CD4-positive, alpha-beta T cell treated with Interferon gamma for 1 hour (primary cell): ENCODE results near the gene MRPS22.
A peak's percentile ranks its signal among the peaks of the same experiment; 100 is the strongest.

Source experiments
- DNase-seq: peaks from one replicate; pipeline ENCODE4 v3.0.0-alpha.2; 2020

The MRPS22 gene

GRCh38 chr3:139343895-139344856 is at the start of gene MRPS22:
Gene MRPS22 (plus strand): TSS chr3:139344020. CDS start chr3:139344027, 7 bp downstream.
- DNase-seq, result peak; percentile 83

DNA sequence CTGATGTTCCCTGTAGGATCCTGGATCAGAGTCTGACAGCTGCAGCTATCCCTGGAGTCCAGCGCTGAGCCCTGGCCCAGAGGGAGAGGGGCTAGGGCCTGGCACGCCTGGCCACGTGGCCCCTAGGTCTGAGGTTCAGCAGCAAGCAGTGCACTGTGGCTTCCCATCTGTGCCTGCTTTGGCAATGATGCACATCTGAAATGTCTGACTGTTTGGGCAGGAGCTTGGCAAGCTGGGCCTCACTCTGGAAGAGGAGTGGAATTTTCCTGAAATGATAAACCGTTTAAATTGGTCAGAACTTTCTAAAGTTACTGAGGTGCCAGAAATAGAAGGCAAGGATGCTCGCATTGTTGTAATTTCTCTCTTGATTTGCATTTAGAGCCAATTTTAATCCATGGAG is 48.8 kb upstream of the MRPS22 start:
- DNase-seq, result no peak

DNA sequence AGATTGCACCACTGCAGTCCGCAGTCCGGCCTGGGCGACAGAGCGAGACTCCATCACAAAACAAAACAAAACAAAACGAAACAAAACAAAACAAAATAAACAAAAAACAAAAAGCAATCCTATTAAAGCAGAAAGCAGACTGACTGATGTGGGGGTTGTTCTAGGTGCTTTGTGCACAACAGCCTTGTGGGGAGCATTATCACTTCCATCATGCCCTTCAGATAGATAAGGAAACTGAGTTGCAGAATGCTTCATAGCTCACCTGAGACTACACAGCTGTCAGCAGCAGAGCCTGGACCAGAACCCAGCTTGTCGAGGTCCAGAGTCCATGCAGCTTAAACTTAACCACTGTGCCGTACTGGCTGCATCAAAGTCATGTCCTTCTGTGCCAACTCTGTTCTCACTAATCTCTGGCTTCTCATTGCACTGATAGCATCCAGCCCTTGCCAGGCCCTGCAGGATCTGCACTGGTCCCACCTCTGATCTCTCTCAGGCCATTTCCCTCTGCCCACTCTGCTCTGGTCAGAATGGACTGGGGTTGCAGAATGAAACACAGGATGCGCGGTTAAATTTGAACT is 47.6 kb upstream of the MRPS22 start:
- no peak for DNase-seq

- no peak for DNase-seq
Observed at GRCh38 chr3:139297588-139298311, 46.1 kb upstream of the MRPS22 start.

- no peak for DNase-seq
Observed at GRCh38 chr3:139299261-139300132, 44.3 kb upstream of the MRPS22 start.

DNA sequence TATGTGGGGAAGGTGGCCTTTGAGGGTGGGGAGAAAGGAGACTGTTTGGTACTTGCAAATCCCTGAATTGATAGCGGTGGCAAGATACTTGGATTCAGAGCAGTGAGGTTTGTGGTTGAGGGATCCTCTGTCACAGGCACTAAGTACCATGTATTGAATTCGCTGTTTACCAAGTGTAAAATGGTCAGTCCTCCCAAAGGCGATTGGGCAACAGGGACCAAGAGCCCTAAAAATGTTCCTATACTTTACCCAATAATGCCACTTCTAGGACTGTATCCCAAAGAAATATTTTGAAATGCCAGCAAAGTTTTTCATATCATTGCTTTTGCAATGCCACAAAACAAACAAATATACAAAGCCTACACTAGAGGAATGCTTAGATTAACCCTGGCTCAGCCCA is 43.4 kb upstream of the MRPS22 start:
- DNase-seq, result no peak

- DNase-seq, result no peak
Observed at GRCh38 chr3:139301183-139301582, 42.6 kb upstream of the MRPS22 start.

- DNase-seq, result no peak
Observed at GRCh38 chr3:139301654-139302053, 42.2 kb upstream of the MRPS22 start.

DNA sequence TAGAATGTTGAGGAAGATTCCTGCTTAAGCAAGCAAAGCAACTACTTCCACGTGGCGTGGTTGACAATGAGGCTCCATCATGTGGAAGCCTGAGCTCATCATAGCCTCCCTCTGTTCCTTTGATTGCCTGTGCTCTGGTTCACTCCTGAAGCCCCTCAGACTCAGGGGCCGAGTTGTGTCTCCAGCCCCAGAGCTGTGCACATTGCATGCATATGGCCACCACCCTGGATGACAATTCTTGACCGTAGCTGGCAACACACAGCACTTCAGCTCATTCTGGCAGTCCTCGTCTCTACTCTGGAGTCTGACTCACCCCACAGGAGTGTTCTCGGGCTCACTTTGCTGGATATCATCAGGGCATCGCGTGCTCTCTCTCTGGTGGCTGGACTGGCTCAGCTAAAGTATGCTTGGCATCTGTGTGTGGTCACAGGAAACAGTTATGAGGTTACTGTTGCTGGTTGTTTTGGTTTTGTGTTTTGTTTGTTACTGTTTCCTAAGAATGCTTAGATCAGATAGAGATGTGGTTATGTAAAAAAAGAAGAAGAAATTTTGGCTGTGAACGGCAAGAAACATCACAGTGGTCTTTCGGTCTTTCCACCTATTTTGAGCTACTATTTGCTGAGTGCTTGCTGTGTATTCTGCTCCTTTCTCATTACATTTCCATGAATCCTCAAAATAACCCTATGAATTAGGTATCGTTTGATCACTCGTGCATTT is 41.6 kb upstream of the MRPS22 start:
- no peak for DNase-seq

GRCh38 chr3:139302801-139303113 is 41.1 kb upstream of the MRPS22 start:
- DNase-seq, result no peak

- DNase-seq, result no peak
Observed at GRCh38 chr3:139303216-139303615, 40.6 kb upstream of the MRPS22 start.

GRCh38 chr3:139304383-139304782 is 39.4 kb upstream of the MRPS22 start:
- no peak for DNase-seq

DNA sequence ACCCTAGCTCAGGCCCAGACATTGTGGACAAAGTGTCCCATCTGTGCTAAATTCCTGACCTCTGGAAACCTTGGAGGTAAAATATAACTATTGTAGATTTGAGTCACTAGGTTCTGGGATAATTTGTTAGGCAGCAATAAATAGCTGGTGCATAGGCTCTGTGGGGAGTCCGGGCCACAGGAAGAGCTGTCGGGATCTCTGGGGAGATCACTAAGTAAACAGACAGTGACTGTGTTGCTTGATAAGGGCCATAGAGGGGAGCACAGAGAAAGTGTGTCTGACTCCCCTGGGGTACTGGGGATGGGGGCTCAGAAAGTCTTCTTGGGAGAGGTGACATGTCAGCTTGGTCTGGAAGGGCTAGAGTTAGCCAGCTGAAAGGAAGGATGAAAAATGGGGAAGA is 37.7 kb upstream of the MRPS22 start:
- DNase-seq, result no peak

DNA sequence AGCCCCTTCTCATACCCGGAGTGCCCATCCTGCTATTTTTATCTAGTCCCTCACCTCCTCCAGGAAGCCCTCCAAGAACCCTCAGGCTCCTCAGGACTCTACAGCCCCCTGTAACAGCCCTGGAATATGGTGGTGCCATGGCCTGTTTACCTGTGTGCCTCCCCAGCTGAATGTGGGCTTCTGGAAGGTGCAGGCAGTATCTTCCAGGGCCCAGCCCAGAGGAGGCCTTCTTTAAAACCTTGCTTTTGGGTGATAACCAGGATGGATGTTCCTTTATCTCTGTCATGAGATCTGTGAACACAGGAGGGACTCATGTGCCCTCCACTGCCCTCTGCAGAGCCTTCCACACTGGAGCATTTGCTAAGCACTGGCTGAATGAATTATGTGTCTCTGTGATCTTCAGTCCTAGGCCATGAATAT is 36.7 kb upstream of the MRPS22 start:
- no peak for DNase-seq

DNA sequence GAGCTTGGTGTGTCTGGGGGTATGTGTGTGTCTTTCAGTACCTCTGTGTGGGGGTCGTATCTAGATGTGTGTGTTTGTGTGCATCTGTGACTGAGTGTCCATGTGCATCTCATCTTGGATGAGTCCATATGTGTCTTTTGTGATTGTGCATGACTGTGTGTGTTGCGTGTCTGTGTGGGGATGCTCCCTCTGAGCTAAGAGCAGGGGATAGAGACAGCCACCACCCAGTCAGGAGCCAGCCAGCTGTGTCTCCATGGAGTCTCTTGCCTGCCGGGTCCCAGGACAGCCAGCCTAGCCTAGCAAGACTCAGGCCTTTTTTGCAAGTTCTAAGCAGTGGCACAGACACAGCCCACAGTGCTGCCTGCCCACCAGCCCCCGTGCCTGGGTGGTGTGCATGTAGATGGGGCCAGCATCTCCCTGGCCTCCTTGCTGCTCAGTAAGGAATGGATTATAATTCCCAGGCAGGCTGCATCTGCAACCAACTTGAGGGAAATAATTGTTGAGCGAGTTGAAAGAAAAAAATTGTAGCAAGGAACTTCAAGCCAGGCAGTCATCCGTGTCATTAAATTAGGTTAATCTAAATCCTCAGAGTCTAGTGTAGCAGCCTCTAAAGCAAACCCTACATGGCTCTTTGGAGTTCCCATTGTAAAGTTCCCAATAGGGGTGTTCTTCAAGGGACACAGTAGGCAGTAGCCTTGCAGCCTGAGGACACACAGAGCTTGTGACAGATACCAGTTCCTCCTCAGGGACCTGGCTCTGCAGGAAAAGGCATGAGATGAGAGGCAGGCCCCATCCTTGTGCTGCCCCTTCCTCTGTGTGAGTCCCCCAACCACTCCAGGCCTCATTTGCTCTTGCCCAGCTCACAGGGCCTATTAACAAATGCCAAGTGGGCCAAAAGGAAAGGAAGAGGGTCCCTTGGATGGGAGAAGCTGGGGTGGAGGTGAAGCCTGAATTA is 35.9 kb upstream of the MRPS22 start:
- DNase-seq, result no peak

DNA sequence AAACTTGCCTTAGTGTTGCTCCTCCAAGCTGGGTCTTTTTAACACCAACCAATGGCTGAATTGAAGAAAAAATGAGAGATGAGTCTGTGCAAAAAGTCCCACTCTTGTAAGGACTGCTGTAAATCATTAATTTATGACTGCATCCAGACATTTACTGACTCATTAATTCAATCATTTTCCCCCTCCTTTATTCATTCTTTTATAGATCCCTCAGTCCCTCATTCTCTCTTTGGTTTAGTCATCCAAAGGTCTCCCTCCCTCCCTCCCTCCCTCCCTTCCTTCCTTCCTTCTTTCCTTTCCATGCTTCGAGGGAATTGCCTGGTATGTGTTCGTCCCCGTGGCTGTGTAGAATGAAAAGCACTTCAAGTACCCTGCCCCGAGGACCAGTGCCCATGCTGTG is 35.3 kb upstream of the MRPS22 start:
- DNase-seq, result no peak

DNA sequence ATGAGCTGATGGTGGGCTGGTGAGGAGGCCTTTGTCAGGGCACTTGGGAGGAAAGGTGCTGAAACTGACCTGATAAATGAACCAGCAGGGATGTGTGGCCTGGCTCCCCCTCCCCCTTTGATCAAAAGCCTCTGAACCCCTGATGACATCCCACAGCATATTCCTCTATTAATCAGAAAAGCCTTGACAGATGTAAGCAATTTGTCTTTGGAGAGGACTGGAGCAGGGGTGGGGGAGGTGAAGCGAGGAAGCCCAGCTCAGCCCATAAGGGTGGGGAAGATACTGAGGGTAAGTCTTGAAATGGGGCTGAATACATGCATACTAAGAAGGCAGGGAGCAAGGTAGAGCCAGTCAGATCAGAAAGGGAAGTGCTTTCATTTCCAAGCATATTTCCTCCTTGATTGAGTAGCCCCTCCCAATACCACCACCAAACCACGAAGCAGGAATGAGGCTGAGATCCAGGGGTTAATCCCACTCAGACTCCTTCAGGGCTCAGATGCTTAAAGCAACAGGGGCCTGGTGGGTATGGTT is 34.7 kb upstream of the MRPS22 start:
- DNase-seq, result no peak

DNA sequence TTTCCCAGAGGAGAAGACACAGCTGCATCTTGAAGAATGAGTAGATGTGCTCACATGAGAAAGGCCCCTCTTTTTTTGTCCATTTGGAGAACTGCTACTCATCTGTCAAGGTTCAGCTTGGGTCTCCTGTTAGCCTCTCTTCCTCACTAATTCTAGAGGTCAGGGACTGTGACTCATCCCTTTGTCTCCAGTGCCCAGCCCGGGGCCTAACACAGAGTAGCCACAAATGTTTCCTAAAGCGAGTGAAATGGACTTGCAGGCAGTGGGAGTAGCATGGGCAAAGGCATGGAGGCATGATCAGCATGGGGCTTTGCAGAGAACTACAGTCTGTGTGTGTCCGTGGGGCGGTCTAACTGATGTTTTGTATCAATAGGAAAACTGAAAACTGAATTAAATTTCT is 33.9 kb upstream of the MRPS22 start:
- no peak for DNase-seq

DNA sequence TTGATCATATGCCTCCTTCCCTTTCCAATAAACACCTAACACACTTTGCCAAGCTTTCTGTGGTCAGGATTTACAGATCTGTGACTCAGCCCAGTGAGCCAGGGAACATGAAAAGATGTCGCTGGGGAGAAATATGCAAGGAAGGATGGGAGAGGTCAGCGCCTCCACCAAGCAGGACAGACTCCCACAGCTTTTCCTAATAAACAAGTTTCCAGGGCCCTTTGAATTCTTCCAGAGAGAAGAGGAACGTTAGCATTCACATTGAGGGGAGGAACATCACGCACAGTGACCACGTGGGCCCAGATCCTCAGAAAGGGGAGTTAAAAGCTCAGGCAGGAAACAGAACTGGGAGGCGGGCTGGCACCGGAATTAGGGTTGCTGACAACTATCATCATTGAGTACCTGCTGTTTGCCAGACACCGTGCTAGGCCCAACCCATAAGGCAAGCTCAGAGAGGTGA is 33.3 kb upstream of the MRPS22 start:
- DNase-seq, result no peak

DNA sequence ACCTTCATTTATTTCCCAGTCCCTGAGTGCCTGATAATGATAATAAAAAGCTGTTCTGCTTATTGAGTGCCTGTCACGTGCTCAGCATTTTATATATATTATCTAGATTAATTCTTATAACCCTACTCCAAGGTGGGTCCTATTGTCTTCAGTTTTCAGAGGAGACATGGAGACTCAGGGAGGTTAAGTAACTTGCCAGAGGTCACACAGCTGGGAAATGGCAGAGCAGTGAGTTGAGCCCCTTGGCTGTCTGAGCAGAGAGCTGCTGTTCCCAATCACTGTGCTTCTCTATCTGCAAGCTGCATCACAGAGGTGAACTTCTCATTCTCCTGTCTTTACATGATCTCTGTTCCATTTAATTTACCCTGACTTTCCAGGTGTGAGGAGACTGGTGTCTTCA is 32.3 kb upstream of the MRPS22 start:
- DNase-seq, result no peak

- DNase-seq, result no peak
Observed at GRCh38 chr3:139312416-139312815, 31.4 kb upstream of the MRPS22 start.
